ENCODE results near the gene CHPF2.

CHPF2 gene

DNA sequence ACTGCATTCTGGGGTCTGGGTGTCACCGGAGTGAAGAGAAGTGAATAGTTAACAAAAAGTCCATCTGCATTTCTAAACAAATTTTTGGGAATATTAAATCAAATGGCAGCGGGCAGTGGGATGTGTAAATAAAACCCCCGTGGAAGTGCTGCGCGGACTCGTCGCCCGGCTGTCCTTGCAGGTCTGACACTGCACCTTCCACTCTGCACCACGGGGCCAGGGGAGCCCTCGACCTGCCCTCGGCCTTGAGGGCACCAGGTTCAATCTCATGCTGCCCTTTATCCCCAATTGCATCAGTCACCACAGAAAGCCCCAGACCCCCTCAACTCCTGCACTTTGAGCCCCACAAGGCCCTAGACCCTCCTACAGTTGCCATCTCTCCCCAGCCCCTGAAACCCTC, 22.6 kb downstream of the CHPF2 start:
- WGBS, 2 experiments (ENCODE audit: insufficient coverage in 2 of 2) = 89 to 92% methylated on average over 8 to 9 of the region's 11 CpGs
- H3K4me3 ChIP-seq (ENCODE audit: extremely low read depth, insufficient read depth, low read length, poor library complexity, severe bottlenecking) = no peak overlapping the region
- no peaks in the 10 kb centered on the region for H3K9me3 ChIP-seq (ENCODE audit: control insufficient read depth, low read length)
- no peaks in the 10 kb centered on the region for H3K36me3 ChIP-seq (ENCODE audit: control insufficient read depth, insufficient read depth, low read length)
- H3K27ac ChIP-seq (ENCODE audit: low read depth, low read length, severe bottlenecking) = no peak overlapping the region
- peaks cover 26% of the 10 kb centered on the region for H3K4me1 ChIP-seq (ENCODE audit: control insufficient read depth, insufficient read depth, low read length, poor library complexity, severe bottlenecking)

DNA sequence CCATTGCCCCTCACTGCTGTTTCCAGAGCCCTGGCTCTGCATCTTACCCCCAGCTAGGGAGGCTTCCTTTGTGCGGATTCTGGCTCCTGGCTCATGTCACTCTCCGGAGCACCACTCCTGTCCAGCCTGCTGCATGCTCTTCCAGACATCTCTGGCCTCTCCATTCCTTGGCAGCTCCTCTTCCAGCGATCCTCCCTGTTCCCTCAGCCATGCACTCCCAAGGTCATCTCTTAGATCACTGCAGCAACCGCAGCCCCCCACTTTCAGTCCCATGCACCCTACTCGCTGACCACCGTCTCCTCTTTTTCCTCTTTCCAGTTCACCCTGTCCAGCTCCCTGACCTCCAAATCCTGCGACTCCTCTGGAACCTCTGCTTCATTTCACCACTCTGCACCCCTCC, 23.1 kb downstream of the CHPF2 start:
- Histone ChIP-seq H3K4me1 (ENCODE audit: control insufficient read depth, insufficient read depth, low read length, poor library complexity, severe bottlenecking) (peaks cover 21% of the 10 kb centered on the region), H3K36me3 (ENCODE audit: control insufficient read depth, insufficient read depth, low read length) (no peaks in the 10 kb centered on the region), H3K27ac (ENCODE audit: low read depth, low read length, severe bottlenecking) (no peak overlapping the region), H3K9me3 (ENCODE audit: control insufficient read depth, low read length) (no peaks in the 10 kb centered on the region), H3K4me3 (ENCODE audit: extremely low read depth, insufficient read depth, low read length, poor library complexity, severe bottlenecking) (no peak overlapping the region)
- 84 to 88% methylated on average over 7 of the region's 7 CpGs for WGBS, 2 experiments (ENCODE audit: insufficient coverage in 2 of 2)

GRCh38 chr7:151256410-151257045, 24.2 kb downstream of the CHPF2 start:
- Histone ChIP-seq H3K27ac (ENCODE audit: low read depth, low read length, severe bottlenecking) (no peak overlapping the region), H3K4me1 (ENCODE audit: control insufficient read depth, insufficient read depth, low read length, poor library complexity, severe bottlenecking) (peaks cover 10% of the 10 kb centered on the region), H3K9me3 (ENCODE audit: control insufficient read depth, low read length) (no peaks in the 10 kb centered on the region), H3K4me3 (ENCODE audit: extremely low read depth, insufficient read depth, low read length, poor library complexity, severe bottlenecking) (no peak overlapping the region), H3K36me3 (ENCODE audit: control insufficient read depth, insufficient read depth, low read length) (no peaks in the 10 kb centered on the region)
- WGBS, 2 experiments (ENCODE audit: insufficient coverage in 2 of 2) = 75% methylated on average over 15 to 16 of the region's 16 CpGs

- WGBS, 2 experiments (ENCODE audit: insufficient coverage in 2 of 2) = 84 to 91% methylated on average over 5 of the region's 7 CpGs
- no peak overlapping the region for H3K4me3 ChIP-seq (ENCODE audit: extremely low read depth, insufficient read depth, low read length, poor library complexity, severe bottlenecking)
- no peaks in the 10 kb centered on the region for H3K36me3 ChIP-seq (ENCODE audit: control insufficient read depth, insufficient read depth, low read length)
Measured at GRCh38 chr7:151257990-151258389, 25.7 kb downstream of the CHPF2 start.

DNA sequence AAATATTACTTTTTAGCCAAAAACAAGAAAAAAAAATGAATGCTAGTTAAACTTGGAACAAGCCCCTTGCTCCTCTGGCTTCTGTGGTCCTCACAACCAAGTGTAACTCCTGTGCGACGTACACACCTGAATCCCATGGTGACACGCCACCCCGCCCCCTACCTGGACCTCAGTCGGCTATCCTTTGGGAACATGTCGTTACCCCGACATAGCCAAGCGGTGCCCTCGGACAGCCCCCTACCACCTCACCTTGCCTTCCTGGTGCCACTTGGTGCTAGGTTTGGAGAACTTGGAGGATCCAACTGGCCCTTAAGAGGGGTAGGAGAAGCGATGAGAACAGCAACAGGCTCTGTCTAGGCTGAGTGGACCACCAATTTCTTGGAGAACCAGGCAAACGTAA, 28.2 kb downstream of the CHPF2 start:
- no peak overlapping the region for H3K4me3 ChIP-seq (ENCODE audit: extremely low read depth, insufficient read depth, low read length, poor library complexity, severe bottlenecking)

More at GRCh38 chr7:151257990-151258389, 25.7 kb downstream of the CHPF2 start:
- H3K27ac ChIP-seq (ENCODE audit: low read depth, low read length, severe bottlenecking) = no peak overlapping the region
- no peaks in the 10 kb centered on the region for H3K9me3 ChIP-seq (ENCODE audit: control insufficient read depth, low read length)
- H3K4me1 ChIP-seq (ENCODE audit: control insufficient read depth, insufficient read depth, low read length, poor library complexity, severe bottlenecking) = peaks cover 2% of the 10 kb centered on the region

GRCh38 chr7:151260883-151261282, 28.6 kb downstream of the CHPF2 start:
- Histone ChIP-seq H3K4me3 (ENCODE audit: extremely low read depth, insufficient read depth, low read length, poor library complexity, severe bottlenecking) (no peak overlapping the region), H3K36me3 (ENCODE audit: control insufficient read depth, insufficient read depth, low read length) (no peaks in the 10 kb centered on the region), H3K4me1 (ENCODE audit: control insufficient read depth, insufficient read depth, low read length, poor library complexity, severe bottlenecking) (no peaks in the 10 kb centered on the region), H3K27ac (ENCODE audit: low read depth, low read length, severe bottlenecking) (no peak overlapping the region), H3K9me3 (ENCODE audit: control insufficient read depth, low read length) (no peaks in the 10 kb centered on the region)
- WGBS, 2 experiments (ENCODE audit: insufficient coverage in 2 of 2) = 89 to 97% methylated on average over 7 to 8 of the region's 8 CpGs

More for the DNA sequence above, 28.2 kb downstream of the CHPF2 start:
- Histone ChIP-seq H3K36me3 (ENCODE audit: control insufficient read depth, insufficient read depth, low read length) (no peaks in the 10 kb centered on the region), H3K4me1 (ENCODE audit: control insufficient read depth, insufficient read depth, low read length, poor library complexity, severe bottlenecking) (no peaks in the 10 kb centered on the region), H3K27ac (ENCODE audit: low read depth, low read length, severe bottlenecking) (no peak overlapping the region), H3K9me3 (ENCODE audit: control insufficient read depth, low read length) (no peaks in the 10 kb centered on the region)
- 94 to 97% methylated on average over 4 to 7 of the region's 11 CpGs for WGBS, 2 experiments (ENCODE audit: insufficient coverage in 2 of 2)

DNA sequence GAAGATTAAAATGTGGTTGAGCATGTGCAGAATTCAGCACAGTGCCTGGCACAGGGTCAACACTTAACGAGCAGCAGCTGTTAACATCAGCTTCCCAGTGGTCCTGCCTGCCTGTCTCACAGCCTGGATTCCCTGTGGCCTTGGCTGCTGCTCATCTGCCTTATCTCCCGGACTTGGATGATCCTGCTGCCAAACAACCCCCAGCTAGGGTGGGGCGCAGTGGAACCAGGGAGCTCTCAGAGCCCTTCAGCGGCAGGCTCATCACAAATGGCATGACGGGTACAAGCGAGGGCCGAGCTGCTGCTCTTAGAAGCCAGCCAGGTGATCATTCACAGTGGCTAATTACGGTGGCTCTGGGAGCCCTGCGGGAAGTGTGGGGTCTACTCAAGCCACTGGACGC, 29.2 kb downstream of the CHPF2 start:
- Histone ChIP-seq H3K36me3 (ENCODE audit: control insufficient read depth, insufficient read depth, low read length) (no peaks in the 10 kb centered on the region), H3K4me1 (ENCODE audit: control insufficient read depth, insufficient read depth, low read length, poor library complexity, severe bottlenecking) (no peaks in the 10 kb centered on the region), H3K4me3 (ENCODE audit: extremely low read depth, insufficient read depth, low read length, poor library complexity, severe bottlenecking) (no peak overlapping the region), H3K27ac (ENCODE audit: low read depth, low read length, severe bottlenecking) (no peak overlapping the region), H3K9me3 (ENCODE audit: control insufficient read depth, low read length) (no peaks in the 10 kb centered on the region)
- 85 to 88% methylated on average over 9 to 10 of the region's 10 CpGs for WGBS, 2 experiments (ENCODE audit: insufficient coverage in 2 of 2)

GRCh38 chr7:151264615-151265014, 32.3 kb downstream of the CHPF2 start:
- WGBS, 2 experiments (ENCODE audit: insufficient coverage in 2 of 2) = 82 to 85% methylated on average over 5 of the region's 5 CpGs
- no peak overlapping the region for H3K4me3 ChIP-seq (ENCODE audit: extremely low read depth, insufficient read depth, low read length, poor library complexity, severe bottlenecking)
- no peaks in the 10 kb centered on the region for H3K36me3 ChIP-seq (ENCODE audit: control insufficient read depth, insufficient read depth, low read length)
- H3K9me3 ChIP-seq (ENCODE audit: control insufficient read depth, low read length) = no peaks in the 10 kb centered on the region
- no peak overlapping the region for H3K27ac ChIP-seq (ENCODE audit: low read depth, low read length, severe bottlenecking)
- H3K4me1 ChIP-seq (ENCODE audit: control insufficient read depth, insufficient read depth, low read length, poor library complexity, severe bottlenecking) = no peaks in the 10 kb centered on the region

DNA sequence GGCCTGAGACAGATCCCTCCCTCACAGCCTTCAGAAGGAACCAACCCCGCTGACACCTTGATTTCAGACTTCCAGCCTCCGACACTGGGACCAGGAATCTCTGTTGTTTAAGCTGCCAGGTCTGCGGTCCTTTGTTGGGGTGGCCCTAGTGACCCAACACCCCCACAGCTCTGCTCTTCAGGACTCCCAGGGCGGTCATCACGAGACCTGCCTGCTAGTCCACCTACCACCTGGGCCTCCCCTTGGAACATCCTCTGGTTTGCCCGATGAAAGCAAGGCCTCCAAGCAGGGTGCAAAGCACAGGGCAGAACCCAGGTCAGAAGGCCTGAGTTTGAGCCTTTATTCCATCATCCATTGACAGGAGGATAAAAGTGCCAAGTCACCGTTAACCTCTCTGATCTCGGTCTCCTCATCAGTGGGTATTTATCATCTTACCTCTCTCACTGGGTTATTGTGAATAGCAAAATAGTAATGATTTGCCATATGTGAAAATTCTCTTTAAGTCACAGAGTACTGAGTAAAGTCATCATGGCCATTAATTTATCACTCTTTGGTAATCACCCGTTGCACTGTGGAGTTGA, 33.2 kb downstream of the CHPF2 start:
- Histone ChIP-seq H3K9me3 (ENCODE audit: control insufficient read depth, low read length) (no peaks in the 10 kb centered on the region), H3K36me3 (ENCODE audit: control insufficient read depth, insufficient read depth, low read length) (no peaks in the 10 kb centered on the region), H3K4me3 (ENCODE audit: extremely low read depth, insufficient read depth, low read length, poor library complexity, severe bottlenecking) (no peak overlapping the region), H3K4me1 (ENCODE audit: control insufficient read depth, insufficient read depth, low read length, poor library complexity, severe bottlenecking) (no peaks in the 10 kb centered on the region), H3K27ac (ENCODE audit: low read depth, low read length, severe bottlenecking) (no peak overlapping the region)
- WGBS, 2 experiments (ENCODE audit: insufficient coverage in 2 of 2) = 99 to 100% methylated on average over 5 to 7 of the region's 9 CpGs

DNA sequence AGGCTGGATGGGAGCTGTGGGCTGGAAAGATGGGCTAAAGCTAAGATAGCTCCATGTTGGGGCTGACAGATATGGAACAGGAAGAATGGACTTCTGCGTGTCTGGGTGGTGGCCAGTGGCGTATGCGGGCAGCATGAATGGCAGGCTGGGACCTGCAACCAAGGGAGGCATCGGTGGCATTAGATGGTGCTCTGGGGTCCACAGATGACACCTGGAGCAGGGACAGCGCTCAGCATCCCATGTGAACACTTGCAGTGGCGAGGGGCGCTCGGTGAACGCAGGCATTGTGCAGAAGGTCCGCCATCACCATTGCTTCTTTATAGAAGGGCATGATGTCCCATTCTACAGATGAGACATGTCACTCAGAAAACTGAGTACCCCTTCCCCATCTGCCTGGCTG, 37.2 kb downstream of the CHPF2 start:
- Histone ChIP-seq H3K4me3 (ENCODE audit: extremely low read depth, insufficient read depth, low read length, poor library complexity, severe bottlenecking) (no peak overlapping the region), H3K9me3 (ENCODE audit: control insufficient read depth, low read length) (no peaks in the 10 kb centered on the region), H3K27ac (ENCODE audit: low read depth, low read length, severe bottlenecking) (no peak overlapping the region), H3K4me1 (ENCODE audit: control insufficient read depth, insufficient read depth, low read length, poor library complexity, severe bottlenecking) (no peaks in the 10 kb centered on the region), H3K36me3 (ENCODE audit: control insufficient read depth, insufficient read depth, low read length) (no peaks in the 10 kb centered on the region)
- WGBS, 2 experiments (ENCODE audit: insufficient coverage in 2 of 2) = 97 to 98% methylated on average over 7 to 10 of the region's 10 CpGs

DNA sequence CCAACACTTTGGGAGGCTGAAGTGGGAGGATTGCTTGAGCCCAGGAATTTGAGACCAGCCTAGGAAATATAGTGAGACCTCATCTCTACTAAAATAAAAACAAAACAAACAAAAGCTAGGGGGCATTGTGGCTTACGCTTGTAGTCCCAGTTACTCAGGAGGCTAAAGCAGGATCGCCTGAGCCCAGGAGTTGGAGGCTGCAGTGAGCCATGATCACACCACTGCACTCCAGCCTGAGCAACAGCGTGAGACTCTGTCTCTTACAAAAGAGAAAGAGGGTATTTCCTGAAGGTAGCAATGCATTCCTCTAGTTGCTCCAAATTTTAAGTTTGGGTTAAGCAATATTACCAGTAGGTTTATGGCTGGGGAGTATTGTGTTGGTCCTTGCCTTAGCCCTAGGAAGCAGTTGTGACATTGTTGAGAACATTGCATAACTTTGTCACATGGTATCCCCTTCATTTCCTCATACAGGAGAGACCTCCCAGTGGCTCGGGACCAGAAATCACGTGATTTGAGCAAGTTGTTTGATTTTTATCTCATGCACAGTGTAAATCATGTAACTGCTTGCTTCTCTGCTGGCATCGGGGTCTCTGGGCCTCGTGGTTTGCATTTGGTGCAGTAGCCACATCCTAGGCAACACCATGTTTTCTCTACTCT, 39.5 kb downstream of the CHPF2 start:
- Histone ChIP-seq H3K36me3 (ENCODE audit: control insufficient read depth, insufficient read depth, low read length) (no peaks in the 10 kb centered on the region), H3K9me3 (ENCODE audit: control insufficient read depth, low read length) (no peaks in the 10 kb centered on the region), H3K27ac (ENCODE audit: low read depth, low read length, severe bottlenecking) (no peak overlapping the region), H3K4me1 (ENCODE audit: control insufficient read depth, insufficient read depth, low read length, poor library complexity, severe bottlenecking) (no peaks in the 10 kb centered on the region), H3K4me3 (ENCODE audit: extremely low read depth, insufficient read depth, low read length, poor library complexity, severe bottlenecking) (no peak overlapping the region)
- 87 to 96% methylated on average over 5 to 7 of the region's 7 CpGs for WGBS, 2 experiments (ENCODE audit: insufficient coverage in 2 of 2)

Measured in mesodermal cell (in vitro differentiated cells).